GM18520 (cell line): ENCODE measurements around the gene ZSCAN22.

Experiments used
- ATAC-seq: cut with Tn5 transposase; IDR thresholded peaks from one replicate; pipeline ENCODE4 v1.9.1; 2021; ENCODE audit not compliant: unreplicated experiment

Gene ZSCAN22

DNA sequence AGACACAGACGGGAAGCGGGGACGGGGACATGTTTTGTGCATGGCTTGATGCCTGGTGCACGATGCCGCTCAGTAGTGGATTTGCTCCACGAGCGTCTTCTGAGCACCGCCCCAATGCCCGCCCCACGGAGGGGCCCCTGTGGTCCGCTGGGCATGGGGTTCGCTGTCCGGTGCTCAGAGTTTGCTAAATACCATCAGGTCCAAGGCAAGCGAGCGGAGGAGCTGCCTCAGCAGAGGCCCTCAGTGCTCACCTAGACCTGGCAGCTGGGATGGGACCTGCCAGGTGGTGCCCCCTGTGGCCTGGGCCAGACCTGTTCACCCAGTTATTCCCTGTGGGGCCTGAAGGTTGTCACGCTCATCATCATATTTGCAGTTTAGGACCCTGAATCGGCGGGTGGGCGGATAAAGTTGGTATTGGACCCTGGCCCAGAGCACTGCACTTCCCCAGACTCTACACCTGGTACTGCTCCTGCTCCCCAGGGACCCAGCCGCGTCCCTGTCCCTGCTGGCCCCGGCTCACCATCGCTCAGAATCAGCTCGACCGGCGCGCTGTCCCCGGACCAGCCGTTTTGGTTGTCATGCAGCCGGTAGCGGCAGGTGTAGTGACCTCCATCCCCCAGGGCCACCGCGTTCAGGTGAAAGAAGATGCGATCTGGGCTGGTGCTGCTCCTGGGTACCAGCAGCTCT, 24.2 kb downstream of the ZSCAN22 start:
- ATAC-seq, result no peak

DNA sequence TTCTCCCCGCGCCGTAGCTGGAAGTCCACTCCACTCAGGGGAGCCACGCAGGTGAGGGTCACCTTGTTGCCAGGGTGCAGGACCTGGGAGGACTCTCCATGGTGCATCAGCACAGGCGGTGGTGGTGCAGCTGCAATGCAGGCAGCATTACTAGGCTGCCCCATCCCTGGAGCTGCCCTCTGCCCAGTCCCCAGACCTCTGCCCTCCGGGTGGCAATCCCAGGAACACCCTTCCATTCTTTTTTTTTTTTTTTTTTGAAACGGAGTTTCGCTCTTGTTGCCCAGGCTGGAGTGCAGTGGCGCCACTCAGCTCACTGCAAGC, 24.7 kb downstream of the ZSCAN22 start:
- no peak for ATAC-seq

DNA sequence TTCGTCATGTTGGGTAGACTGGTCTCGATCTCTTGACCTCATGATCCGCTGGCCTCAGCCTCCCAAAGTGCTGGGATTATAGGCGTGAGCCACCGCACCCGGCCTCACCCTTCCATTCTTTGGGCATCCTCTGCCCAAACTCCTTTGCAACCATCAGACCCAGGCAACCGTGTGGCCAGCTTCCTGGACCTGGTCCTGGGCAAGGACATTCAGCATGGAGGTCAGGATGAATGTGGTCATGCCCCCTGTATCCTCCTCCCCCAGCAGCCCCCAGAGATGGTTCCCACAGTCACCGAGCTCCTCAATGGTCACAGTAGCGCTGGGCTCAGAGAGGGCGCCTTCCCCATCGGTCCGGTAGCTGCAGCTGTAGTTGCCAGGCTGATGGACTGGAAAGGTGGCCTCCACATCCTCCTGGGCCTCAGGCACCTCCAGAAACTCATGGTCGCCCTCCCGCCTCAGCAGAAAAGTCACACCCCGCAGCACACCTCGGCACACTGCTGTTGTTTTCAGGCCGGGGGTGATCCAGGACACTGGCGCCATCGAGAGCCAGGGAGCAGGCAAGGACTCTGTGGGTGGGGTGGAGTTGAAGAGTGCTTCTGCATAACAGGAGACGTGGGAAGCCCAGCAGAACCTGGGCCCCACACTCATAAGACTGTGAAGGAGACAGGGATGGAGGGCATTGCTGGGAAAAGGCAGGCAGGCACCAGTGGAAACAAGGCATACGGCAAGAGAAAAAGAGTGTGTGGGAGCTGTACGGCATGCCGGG, 25.4 kb downstream of the ZSCAN22 start:
- ATAC-seq, result no peak

DNA sequence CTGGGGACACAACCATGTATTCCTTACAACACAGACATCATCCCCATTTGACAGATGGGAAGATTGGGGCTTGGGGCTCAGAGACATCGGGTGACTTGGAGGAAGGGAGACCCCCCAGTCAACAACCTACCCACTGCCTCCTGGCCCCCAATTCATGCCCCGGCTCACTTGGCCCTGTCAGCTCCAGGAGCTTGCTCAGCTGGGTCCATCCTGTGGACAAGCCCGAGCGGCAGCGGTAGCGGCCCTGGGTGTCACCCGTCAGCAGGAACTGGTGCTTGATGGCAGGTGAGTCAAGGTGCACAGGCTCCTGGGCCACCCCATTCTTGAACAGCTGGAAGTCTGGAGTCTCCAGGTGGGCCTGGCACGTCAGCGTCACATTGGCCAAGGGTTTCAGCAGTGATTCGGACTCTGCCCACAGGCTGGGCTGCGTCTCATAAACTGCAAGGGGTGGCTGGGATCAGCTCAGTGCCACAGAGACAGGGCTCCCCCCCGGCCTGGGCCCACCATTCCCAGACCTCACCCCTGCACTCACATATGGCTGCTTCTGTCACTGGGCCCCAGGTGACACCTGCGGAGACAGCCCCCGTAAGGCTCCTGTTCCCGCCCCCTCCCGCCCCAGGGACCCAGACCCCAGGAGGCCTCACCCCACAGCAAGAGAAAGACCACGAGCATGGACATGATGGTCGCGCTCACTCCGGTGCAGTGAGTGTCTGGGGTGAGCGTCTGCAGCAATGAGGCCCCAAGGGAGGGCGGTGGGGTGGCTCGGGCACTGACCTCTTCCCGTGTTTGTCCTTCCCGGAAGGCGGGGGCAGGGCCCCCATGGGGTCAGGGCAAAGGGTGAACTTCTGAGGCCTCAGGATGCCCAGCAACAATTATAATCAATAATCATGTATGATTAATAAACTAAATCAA, 26.2 kb downstream of the ZSCAN22 start, which contains the start of gene A1BG:
TSS of gene A1BG (minus strand) at position 733 of the 912 bp plus-strand sequence. CDS start at position 678, 55 bp downstream.
- ATAC-seq, result no peak

DNA sequence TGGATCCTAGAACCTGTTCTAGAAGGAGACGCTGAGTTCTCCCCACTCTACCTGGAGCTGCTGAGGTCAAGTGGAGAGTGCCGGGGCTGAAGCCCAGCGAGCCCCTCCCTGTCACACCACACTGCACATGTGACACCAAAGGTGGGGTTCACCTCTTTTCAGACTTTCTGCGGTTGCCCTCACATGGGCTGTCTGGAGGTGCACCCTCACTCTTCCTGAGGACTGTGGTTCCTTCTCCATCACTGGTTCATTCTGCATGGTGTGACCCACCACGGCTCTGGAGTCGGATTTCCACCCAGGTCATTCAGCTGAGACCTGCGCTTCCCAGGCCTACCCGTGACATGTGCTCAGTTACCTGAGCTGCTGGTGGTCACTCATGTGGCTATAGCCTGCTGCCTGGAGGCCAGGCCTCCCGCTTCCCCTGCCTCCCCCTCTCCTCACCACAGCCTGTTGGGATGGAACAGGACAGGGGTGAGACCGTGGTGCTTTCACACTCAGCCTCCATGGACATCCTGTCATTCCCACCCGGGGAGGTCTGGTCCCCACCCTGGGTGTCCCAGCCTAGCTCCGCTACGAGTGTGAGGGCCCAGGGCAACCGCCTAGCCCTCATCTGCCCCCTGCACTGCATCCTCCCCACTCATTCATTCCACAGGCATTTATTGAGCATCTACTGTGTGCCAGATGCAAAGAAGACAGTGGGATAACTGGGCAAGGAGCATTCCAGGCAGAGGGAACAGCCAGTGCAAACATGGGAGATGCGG, 27.1 kb downstream of the ZSCAN22 start:
- no peak for ATAC-seq

DNA sequence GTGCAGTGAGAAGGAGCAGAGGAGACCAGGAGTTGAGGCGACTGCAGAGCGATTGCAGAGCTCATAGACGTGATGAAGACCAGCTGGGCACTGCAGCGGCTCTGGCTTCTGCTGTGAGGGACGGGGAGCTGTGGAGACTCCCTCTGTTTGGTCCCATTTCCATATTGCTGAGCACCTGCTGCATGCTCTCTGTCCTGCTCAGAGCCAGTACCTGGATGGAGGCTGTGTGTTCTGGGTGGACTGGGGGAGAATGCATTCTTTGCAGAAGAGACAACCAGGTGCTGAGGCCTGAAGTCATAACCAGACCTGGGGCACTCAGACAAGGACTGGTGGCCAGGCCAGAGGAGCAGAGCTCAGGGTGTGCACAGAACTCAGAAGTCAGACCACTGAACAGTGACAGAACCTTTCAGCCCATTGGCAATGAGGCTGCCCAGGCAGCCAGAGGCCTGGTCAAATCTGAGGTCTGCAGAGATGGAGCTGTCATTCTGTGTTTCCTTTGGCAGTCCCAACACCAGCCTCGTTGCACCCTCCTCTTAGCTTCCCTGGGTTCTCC, 27.8 kb downstream of the ZSCAN22 start:
- no peak for ATAC-seq

DNA sequence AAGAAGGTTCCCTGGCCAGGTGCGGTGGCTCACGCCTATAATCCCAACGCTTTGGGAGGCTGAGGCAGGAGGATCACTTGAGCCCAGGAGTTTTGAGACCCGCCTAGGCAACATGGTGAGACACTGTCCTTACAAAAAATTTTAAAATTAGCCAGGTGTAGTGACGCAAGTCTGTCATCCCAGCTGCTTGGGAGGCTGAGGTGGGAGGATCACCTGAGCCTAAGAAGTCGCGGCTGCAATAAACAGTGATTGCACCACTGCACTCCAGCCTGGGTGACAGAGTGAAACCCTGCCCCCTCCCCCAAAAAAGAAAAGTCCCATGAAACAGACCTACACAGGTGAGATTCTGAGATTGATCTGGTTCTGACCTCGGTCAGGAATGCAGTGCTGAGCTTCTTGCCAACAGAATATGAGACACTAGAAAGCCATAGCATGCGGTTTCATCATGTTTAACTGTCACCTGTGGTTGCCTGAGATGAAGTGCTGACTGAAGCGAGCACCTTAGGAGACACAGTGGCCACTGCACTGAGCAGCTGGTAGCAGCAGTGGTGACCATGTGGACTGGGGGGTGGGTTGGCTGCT, 28.5 kb downstream of the ZSCAN22 start:
- no peak for ATAC-seq

DNA sequence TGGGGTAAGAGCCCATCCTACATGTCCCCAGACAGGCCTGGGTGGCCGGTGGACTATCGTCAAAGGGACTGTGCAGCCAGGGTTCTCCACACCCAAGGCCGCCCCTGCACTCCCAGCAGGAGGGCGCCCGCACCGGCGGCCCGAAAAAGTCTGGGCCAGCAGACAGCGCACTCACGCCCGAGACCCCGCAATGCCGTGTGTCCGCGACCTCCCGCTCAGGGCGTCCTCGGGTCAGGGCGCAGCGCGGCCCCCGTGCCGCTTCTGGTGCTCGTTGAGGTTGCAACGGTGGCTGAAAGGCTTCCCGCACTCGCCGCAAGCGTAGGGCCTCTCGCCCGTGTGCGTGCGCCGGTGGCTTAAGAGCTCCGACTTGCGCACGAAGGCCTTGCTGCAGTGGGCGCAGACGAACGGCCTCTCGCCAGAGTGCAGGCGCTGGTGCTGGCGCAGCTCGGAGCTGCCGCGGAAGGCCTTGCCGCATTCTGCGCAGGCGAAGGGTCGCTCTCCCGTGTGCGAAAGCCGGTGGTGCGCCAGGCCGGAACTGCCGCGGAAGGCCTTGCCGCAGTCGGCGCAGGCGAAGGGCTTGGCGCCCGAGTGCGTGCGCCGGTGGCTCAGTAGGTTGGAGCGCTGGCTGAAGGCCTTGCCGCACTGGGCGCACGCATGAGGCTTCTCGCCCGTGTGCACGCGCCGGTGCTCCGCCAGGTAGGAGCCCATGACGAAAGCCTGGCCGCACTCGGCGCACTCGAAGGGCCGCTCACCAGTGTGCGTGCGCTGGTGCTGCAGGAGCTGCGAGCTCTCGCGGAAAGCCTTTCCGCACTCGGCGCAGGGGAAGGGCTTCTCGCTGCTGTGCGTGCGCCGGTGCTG, 29.3 kb downstream of the ZSCAN22 start:
- no peak for ATAC-seq

DNA sequence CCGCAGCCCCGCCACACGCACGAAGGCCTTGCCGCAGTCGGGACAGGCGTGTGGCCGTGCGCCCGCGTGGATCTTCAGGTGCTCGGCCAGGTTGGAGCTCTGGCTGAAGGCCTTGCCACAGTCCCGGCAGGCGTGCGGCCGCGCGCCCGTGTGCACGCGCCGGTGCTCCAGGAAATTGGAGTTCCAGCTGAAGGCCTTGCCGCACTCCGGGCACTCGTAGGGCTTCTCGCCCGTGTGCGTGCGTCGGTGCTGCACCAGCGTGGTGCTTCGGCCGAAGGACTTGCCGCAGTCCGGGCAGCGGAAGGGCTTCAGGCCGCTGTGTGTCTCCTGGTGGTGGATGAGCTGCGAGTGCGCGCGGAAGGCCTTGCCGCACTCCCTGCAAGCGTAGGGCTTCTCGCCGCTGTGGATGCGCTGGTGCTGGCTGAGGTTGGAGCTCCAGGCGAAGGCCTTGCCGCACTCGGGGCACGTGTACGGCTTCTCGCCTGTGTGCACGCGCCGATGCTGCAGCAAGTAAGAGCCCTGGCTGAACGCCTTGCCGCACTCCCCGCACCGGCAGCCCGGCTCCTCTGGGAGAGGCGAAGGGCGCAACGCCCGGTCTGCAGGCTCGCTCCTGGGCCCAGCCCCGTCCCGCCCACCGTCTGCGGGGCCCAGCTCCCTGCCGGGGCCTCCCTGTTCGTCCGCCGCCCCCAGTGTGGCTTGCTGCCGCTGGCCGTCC, 30.1 kb downstream of the ZSCAN22 start:
- no peak for ATAC-seq

DNA sequence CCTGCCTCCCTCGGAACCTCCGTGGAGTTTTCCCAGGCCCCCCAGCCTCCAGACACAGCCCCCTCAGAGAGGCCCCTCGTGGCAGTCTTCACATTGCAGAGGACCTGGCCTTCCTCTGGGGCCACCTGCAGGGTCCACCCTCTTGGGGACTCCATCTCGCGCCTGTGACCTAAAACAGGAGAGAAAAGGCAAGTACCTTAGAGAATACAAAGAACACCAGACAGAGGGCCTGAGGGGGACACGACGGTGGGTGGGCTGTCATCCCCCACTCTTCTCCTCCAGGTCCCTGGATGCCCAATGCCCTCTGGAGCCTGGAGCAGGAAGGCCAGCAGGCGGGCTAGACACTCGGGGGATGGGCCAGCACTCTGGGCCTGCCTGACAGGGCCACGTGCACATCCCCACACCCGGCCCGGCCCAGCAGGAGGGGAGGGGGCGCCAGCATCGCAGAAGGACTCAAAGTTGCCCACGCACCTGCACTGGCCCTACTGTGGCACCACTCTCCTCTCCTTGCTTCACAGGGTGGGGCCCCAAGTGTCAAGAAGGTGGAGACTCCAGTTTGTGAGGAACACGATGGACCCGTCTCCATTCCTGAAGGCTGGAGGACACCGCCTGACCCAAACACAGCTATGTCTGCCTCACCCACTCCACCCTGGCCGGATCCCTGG, 30.8 kb downstream of the ZSCAN22 start:
- ATAC-seq, result no peak

DNA sequence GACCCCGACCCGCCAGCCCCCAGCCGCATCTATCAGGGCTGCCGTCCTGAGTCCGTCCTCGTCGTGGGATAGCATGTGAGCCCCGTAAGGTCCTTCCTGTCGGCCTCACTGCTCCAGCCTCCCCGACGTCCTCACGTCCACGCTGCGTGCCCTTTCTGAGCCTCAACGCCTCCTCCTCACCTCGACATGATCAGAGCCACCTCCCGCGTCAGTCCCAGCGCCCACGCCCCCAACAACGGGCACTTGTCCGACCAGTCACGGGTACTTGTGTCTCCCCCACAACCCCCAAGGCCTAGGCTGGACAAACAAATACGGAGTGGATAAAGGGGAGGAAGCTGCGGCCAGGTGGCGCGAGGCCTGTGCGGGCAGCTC, 35.1 kb downstream of the ZSCAN22 start:
- ATAC-seq, result peak; percentile 3

DNA sequence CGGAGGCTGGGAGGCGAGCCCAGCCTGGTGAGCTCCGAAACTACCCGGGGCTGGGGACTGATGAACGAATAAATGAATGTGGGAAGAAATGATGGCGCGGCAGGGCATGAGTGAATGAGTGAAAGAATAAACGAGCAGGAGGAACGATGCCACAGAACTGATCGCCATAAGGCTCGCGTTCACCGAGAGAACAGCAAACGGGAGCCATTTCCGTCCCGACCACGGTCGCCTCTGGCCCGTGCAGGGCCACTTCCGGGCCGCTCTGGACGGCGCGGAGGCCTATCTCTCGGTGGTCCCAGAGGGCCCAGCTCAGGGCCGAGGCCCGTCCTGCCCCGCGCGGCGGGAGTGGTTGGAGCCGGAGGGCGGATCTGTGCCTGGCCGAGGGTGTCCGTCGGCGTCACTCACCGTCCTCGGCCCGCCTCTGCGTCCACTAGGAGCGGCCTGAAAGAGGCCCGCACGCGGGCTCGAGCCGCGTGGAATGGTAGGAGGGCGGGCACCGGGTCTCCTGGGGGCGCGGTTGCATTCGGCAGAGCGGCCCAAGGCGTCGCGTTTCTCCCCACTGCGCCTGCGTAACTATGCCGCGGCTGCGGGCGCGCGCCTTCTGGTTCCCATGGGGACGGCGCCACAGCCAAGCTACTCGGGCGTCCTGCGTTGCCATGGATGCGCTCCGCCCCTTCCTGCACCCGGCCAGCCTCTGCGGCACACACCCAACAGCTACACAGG, 35.6 kb downstream of the ZSCAN22 start, which contains the start of gene ZNF497:
TSS of gene ZNF497 (minus strand) at position 480 of the 723 bp plus-strand sequence. CDS start 5,116 bp downstream, outside the sequence.
- ATAC-seq, result peak; percentile 89

DNA sequence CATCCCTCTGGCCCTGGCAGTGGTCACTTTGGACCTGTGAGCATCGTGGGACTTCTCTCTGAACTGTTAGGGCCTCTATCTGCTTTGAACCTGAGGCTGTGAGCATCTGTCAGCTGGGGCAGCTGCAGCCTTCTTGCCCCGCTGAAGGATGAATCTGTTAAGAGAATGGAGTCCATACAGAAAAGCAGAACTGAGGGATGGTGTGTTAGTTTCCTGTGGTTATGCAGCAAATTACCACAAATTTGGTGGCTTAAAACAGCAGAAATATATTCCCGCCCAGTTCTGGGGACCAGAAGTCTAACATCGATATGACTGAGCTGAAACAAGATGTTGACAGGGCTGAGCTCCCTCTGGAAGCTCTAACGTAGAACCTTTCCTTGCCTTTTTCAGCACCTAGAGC, 37.4 kb downstream of the ZSCAN22 start:
- ATAC-seq, result no peak

DNA sequence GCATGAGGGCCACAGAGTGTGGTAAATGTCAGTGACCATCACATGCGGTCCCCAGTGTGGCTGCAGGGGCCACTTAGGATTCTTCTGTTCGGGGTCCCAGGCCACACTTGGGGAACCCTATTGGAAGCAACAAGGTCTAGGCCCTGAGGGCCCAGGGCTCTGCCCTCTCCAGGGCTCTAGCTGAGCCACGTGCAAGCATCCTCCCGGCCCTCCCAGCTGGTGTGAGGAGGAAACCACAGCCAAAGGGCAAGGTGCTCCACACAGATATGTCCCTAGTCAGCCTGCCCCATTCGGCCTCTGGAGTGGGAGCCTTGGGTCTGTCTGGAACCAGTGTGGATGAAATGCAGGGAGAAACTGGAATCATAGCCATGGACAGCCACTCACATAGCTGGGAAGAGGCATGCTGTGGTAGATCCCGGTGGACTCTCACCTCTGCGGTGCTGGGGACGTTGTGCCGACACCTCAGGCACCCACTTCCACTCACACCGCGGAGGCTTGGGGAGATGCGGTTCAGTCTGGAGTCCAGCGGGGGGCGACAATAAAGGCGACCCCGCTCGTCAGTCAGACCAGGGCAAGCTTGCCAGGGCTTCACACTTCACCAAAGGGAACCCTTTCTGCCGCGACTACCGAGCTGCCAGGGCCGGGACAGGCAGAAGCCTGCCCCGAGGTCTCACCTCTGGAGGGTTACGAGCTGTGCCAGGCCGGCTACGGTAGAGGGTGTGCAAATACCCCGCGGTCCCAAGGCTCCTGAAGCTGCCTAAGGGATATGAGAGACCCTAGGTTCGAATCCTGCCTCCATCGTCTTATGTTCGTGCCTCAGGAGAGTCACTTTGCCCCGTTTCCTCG, 40.0 kb downstream of the ZSCAN22 start:
- no peak for ATAC-seq

DNA sequence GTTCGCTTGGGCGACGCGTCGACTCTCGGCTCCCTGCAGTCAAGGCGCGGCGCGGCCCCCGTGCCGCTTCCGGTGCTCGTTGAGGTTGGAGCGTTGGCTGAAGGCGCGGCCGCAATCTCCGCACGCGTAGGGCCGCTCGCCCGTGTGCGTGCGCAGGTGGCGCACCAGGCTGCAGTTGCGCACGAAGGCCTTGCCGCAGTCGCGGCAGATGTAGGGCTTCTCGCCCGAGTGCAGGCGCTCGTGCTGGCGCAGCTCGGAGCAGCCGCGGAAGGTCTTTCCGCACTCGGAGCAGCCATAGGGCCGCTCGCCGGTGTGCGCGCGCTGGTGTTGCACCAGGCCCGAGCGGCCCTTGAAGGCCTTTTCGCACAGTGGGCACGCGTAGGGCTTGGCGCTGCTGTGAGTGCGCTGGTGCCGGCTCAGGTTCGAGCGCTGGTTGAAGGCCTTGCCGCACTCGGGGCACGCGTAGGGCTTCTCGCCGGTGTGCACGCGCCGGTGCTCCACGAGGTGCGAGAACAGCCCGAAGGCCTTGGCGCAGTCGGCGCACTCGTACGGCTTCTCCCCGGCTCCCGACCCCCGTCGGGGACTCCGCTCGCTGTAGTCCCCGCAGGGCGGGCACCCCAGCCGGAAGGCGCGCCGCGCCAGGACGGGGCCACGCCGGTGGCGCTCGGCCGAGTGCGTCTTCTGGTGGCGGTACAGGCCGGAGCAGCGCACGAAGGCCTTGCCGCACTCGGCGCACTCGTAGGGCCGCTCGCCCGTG, 41.1 kb downstream of the ZSCAN22 start:
- no peak for ATAC-seq
